Epithelial cell of prostate (primary cell): ENCODE data around the gene HSD17B3.
"Not testable (repeated sequence)": the region's sequence is repeated elsewhere in the genome, so short reads cannot be mapped to it uniquely, and the experiment has no call there.

ENCODE experiments used
- DNase-seq: peaks from one replicate; pipeline ENCODE4 v3.0.0-alpha.2; 2011; ENCODE audit warnings: low read depth, low spot score
- H3K27ac ChIP-seq: fragments of 450-650 bp; 2 replicates; pipeline ENCODE4 v1.5.1; 2017; ENCODE audit warnings: mild to moderate bottlenecking

HSD17B3 gene

DNA sequence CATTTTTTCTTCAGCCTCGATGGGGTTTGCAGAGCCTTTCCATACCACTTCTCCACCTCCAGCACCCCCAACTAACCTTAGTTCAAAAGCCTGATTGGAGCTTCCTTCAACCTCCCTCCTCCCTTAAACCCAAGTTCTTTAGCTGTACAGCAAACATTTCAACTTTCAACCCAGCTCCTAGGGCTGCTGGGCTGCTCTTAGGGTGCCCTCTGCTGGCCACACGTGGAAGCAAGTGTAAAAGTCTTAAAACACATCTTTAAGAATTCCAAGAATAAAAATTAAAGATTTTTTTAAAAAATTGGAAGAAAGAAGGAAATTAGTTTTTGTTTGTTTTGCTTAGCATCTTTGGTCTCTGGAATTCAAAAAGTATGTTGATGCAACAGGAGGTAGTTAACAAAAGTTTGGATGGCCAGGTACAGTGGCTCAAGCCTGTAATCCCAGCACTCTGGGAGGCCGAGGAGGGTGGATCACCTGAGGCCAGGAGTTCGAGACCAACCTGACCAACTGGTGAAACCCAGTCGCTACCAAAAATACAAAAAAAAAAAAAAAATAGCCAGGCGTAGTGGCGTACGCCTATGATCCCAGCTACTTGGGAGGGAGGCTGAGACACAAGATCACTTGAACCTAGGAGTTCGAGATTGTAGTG, 15.5 kb upstream of the HSD17B3 start:
- DNase-seq = no peak
- no peak overlapping the region for H3K27ac ChIP-seq

DNA sequence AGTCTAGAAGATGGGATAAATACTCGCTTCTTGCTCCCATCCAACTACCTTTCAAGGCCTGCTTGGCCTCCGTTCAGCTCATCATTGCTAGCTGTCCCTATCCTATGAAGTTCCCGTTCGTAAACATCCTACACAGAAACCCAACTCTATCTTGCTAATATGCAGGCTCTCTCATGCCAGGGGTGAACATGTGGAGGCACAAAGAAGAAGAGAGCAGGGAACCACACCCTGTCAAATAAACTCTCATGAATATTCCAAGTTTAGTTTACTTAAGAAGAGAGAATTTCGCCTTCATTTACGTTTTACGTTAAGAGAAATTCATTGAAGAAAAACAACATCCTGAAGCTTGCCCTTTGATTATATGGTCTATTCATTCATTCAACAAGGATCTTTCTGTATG, 7.9 kb upstream of the HSD17B3 start:
- no peak overlapping the region for H3K27ac ChIP-seq
- no peak for DNase-seq

DNA sequence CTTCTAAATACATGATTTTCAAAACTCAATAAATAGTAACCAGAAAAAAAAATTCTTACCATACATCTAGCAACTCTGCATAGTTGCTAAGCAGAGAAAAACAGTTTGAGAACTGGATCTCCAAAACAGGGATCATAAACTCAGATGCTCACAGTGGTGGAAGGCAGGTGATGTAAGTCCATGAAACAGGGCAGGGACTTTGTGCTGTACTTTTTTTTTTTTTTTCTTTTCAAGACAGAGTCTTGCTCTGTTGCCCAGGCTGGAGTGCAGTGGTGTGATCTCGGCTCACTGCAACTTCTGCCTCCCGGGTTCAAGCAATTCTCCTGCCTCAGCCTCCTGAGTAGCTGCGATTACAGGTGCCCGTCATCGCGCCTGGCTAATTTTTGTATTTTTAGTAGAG, 5.0 kb upstream of the HSD17B3 start:
- not testable (repeated sequence) for DNase-seq, H3K27ac ChIP-seq

GRCh38 chr9:96305171-96305570, 3.2 kb upstream of the HSD17B3 start:
- no peak overlapping the region for H3K27ac ChIP-seq
- DNase-seq = no peak

- H3K27ac ChIP-seq = no peak overlapping the region
- no peak for DNase-seq
Observed at GRCh38 chr9:96304230-96304629, 2.3 kb upstream of the HSD17B3 start.

- peak; percentile 73 for DNase-seq
- H3K27ac ChIP-seq = peak overlapping the region; percentile 48
Observed at GRCh38 chr9:96299823-96300222, 2.2 kb downstream of the HSD17B3 start.

DNA sequence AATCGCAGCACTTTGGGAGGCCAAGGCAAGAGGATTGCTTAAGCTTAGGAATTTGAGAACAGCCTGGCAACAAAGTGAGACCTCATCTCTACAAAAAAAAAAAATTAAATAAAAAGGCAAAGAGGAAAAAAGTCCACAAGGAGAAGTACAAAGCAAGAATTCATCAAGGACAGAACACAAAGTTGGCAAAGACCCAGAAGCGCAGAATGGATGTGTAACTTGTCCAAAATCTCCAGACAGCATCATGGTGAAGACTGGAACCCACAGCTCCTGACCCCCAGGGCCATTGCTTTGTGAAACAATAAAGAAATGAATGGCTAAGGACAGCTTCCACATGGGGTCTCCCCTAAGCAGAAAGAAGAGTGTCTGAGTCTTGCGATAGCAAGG, 7.8 kb downstream of the HSD17B3 start:
- no peak overlapping the region for H3K27ac ChIP-seq
- no peak for DNase-seq

- H3K27ac ChIP-seq = no peak overlapping the region
- DNase-seq = peak; percentile 48
Observed at GRCh38 chr9:96293498-96294158, 8.3 kb downstream of the HSD17B3 start.

DNA sequence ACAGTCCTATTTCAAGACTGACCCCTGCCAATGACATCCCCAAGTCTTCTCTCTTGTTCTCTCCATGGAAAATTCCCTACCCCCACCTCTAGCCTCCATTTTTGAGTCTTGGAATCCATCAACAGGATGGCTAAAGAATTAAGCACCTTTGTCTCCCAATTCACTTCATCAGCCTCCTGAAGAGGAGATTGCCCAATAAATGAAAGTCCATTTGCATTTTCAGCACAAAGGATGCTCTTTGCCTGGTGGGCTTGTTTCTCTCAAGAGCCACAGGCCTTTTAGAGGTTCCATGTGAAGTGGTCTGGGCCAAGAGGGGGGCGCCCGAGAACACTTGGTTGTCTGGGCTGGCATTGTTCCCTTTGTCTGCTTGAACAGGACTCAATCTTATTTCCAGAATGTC, 12.6 kb downstream of the HSD17B3 start:
- H3K27ac ChIP-seq = no peak overlapping the region
- no peak for DNase-seq

DNA sequence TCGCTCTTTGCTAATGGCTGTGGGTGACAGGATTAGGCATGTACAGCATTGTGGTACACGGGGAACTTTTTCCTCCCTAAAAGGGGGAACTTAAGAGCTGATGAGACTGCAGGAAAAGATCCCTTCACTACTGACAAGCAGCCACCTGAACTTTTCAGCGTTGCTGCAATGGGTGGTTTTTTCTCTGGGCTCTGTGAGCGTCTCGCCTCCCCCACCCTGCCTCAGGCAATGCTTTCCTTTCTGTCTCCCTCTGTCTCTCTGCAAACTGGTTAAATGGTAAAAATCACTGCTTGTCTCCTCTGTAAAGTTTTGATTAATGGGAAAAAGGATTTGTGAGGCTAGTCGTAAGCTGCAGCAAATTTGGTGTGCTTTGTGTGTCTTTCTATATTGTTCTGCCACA, 20.3 kb downstream of the HSD17B3 start:
- no peak overlapping the region for H3K27ac ChIP-seq
- DNase-seq = no peak

- peak; percentile 37 for DNase-seq
- H3K27ac ChIP-seq = no peak overlapping the region
Observed at GRCh38 chr9:96279932-96280331, 22.0 kb downstream of the HSD17B3 start.

- no peak overlapping the region for H3K27ac ChIP-seq
Observed at GRCh38 chr9:96274939-96275338, 27.0 kb downstream of the HSD17B3 start.

GRCh38 chr9:96270236-96270744, 31.7 kb downstream of the HSD17B3 start:
- DNase-seq = no peak
- H3K27ac ChIP-seq = no peak overlapping the region

More at GRCh38 chr9:96274939-96275338, 27.0 kb downstream of the HSD17B3 start:
- no peak for DNase-seq

- DNase-seq = no peak
- no peak overlapping the region for H3K27ac ChIP-seq
Observed at GRCh38 chr9:96258967-96259366, 43.0 kb downstream of the HSD17B3 start.

GRCh38 chr9:96256800-96257199, 45.2 kb downstream of the HSD17B3 start:
- DNase-seq = no peak
- H3K27ac ChIP-seq = no peak overlapping the region

DNA sequence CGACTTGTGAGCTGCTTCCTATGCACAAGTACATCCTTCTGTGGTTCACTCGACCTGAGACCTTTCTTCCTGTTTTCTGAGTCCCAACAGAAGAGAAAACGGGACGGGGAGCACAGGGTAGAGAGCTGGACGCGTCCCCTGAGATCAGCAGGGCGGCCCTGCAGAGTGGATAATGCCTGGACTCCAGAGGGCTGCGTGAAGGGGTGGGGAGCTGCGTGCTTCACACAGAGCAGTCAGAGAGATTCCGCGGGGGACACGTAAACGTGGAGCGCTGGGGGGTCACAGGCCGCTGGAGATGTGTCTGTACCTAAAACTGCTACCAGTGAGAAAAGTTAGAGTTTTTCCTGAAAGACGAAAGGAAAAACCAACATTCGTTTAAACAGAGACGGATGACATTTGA, 46.3 kb downstream of the HSD17B3 start:
- no peak overlapping the region for H3K27ac ChIP-seq
- no peak for DNase-seq

- no peak for DNase-seq
- H3K27ac ChIP-seq = no peak overlapping the region
Observed at GRCh38 chr9:96253059-96253696, 48.8 kb downstream of the HSD17B3 start.

DNA sequence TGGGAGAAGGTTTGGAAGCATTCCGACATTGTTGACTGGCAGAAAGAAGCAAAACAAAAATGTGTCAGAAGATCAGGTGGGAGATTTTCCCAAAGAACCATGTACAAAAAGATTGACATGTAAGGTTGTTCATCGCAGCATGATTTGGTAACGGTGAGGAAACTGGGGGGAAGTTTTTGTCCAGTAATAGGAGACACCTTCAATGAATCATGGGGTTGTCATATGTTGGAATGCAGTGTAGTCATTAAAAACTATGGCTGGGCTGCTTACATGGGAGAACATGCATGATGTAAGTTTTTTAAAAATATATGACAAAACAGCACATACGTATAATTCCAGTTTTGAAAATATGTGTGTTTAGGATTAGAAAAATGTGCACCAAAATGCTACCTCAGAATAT, 50.5 kb downstream of the HSD17B3 start:
- no peak overlapping the region for H3K27ac ChIP-seq
- peak; percentile 60 for DNase-seq

DNA sequence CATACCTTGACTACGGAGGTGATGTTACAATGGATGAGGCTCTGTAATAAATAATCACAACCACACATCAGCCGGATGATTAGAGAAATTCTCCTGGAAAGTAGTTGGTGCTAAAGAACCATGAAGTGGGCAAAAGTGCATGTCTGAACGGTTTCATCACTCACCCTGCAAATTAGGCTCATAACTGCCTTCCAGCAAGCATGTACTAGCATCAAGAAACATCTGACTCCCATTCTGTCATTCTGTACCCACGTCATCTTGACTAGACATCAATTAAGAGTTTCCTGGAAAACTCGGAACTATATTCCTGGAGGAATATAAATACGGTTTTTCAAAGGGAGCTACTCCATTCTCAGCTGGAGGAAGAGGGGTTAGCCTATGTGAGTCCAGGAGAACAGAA, 52.2 kb downstream of the HSD17B3 start:
- no peak overlapping the region for H3K27ac ChIP-seq
- no peak for DNase-seq

- no peak for DNase-seq
- H3K27ac ChIP-seq = no peak overlapping the region
Observed at GRCh38 chr9:96246267-96246671, 55.7 kb downstream of the HSD17B3 start.

DNA sequence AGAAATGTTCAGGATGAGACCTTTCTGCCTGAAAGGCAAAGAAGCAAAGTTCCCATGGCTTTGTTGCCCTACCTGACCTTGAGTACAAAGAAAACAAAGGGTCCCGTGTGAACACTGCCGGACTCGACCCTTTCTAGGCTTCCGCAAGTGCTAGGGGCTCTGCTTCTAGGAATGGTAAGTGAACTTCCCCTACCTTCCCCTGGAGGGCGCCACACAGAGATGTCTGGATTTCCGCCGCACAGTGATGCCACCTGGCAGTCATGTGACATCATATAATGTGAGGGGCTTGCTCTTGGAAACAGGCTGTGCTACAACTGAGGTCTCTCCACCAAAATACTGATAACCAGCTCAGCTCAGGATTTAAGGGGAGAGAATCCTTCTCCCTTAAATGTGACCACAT, 56.6 kb downstream of the HSD17B3 start:
- H3K27ac ChIP-seq = no peak overlapping the region
- no peak for DNase-seq
